Measurements from ENCODE around the gene CRYGS.

DNA sequence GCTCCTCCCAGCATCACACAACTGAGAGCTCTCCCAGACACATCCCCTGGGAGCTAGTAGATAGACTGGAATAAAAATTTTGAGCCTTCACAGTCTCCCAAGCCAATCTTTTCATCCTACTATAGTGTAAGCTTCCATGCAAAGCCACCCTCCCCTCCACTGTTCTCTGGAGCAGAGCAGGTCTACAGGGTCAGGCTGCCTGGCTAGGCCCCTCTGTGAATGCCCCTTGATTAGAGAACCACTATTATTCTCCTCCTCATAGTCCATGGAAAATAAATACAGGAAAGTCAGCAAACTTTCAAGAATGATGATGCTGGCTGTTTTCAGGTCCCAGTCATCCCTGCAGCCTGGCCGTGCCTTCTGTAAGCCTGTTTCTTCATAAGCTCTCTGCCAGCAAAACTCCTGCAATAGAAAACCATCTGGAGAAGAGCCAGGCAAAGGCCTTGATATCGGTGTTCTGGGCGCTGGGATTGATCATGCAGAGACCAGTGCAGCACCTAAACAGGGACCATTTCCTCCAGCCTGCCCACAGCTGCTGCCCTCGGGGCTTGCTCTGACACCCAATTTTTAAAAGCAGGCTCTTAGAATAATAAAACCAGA, 51.7 kb downstream of the CRYGS start:
- TF ChIP-seq RAD21 (IDR thresholded peaks at IDR 0.05; ENCODE audit: low read depth) = no peak
- no peak for TF ChIP-seq TCF12 (IDR thresholded peaks at IDR 0.05; ENCODE audit: low read depth)

Data from Ishikawa (cell line).